OCI-LY7 (cell line): ENCODE results near the gene ARFGAP3. TPM values are rescaled to one million over a fixed set of nuclear protein-coding genes. Genes with fewer than 3 reads are reported as not detected.
A peak's percentile ranks its signal among the peaks of the same experiment; 100 is the strongest.

Experiments used
- BruUV-seq: library from RNA; stranded (reverse); fragments of 400-500 nt; replicated peaks from 2 replicates; lab custom pipeline; 2021; lab: Mats Ljungman, UMichigan
- CTCF ChIA-PET: fragments of 300-600 bp; sonication (Branson Sonifier 250); formaldehyde crosslinking; loops from one replicate; lab custom pipeline; 2022; ENCODE audit warnings: antibody characterized with exemption; ENCODE audit not compliant: unreplicated experiment; lab: Charles Lee
- POLR2A ChIA-PET: fragments of 300-600 bp; sonication (Branson Sonifier 250); formaldehyde crosslinking; loops from one replicate; lab custom pipeline; 2022; ENCODE audit warnings: antibody characterized with exemption; lab: Charles Lee
- DNase-seq: peaks from one replicate; pipeline ENCODE4 v3.0.0-alpha.2; 2015; ENCODE audit warnings: low spot score
- H2AFZ ChIP-seq: fragments of 200-600 bp; sonication (generic), shearing (Covaris generic); 2 replicates; pipeline ENCODE4 v1.6.1; 2014; ENCODE audit warnings: mild to moderate bottlenecking, antibody characterized with exemption, low read length, moderate library complexity
- H3K27ac ChIP-seq: fragments of 200-600 bp; sonication (generic); 2 replicates; pipeline ENCODE4 v1.5.1; 2014; ENCODE audit warnings: mixed run types, low read depth, mild to moderate bottlenecking, moderate library complexity, low read length, inconsistent platforms; ENCODE audit not compliant: poor library complexity, severe bottlenecking
- H3K36me3 ChIP-seq: fragments of 200-600 bp; sonication (generic); 2 replicates; pipeline ENCODE4 v1.6.1; 2014; ENCODE audit warnings: mild to moderate bottlenecking, antibody characterized with exemption, low read length, moderate library complexity, mixed read lengths; ENCODE audit not compliant: insufficient read depth
- H3K4me1 ChIP-seq: fragments of 200-600 bp; sonication (generic); 2 replicates; pipeline ENCODE4 v1.5.1; 2014; ENCODE audit warnings: mild to moderate bottlenecking, low read length; ENCODE audit not compliant: insufficient read depth, poor library complexity, severe bottlenecking
- H3K4me2 ChIP-seq: fragments of 200-600 bp; sonication (generic); 2 replicates; pipeline ENCODE4 v1.6.1; 2014; ENCODE audit warnings: mild to moderate bottlenecking, low read length
- H3K4me3 ChIP-seq: fragments of 200-600 bp; sonication (generic); 2 replicates; pipeline ENCODE4 v1.5.1; 2014; ENCODE audit warnings: mild to moderate bottlenecking, low read depth, low read length; ENCODE audit not compliant: poor library complexity, severe bottlenecking
- H3K79me2 ChIP-seq: fragments of 200-600 bp; sonication (generic); 2 replicates; pipeline ENCODE4 v1.6.1; 2016; ENCODE audit warnings: low read depth, mild to moderate bottlenecking, low read length, moderate library complexity, mixed read lengths; ENCODE audit not compliant: insufficient read depth
- H3K9me2 ChIP-seq: fragments of 200-600 bp; sonication (generic); 2 replicates; pipeline ENCODE4 v1.6.1; 2016; ENCODE audit warnings: mild to moderate bottlenecking, low read length, mixed read lengths; ENCODE audit not compliant: insufficient read depth
- H3K9me3 ChIP-seq: fragments of 200-600 bp; sonication (generic); 2 replicates; pipeline ENCODE4 v1.6.1; 2014; ENCODE audit warnings: mild to moderate bottlenecking, mixed run types, low read length, mixed read lengths
- H4K20me1 ChIP-seq: fragments of 200-600 bp; sonication (generic); 2 replicates; pipeline ENCODE4 v1.6.1; 2014; ENCODE audit warnings: mild to moderate bottlenecking, antibody characterized with exemption, low read length, moderate library complexity, mixed read lengths; ENCODE audit not compliant: insufficient read depth
- EZH2phosphoT487 ChIP-seq: fragments of 200-600 bp; sonication (generic); IDR thresholded peaks from 2 replicates; pipeline ENCODE4 v1.6.1; 2018; ENCODE audit warnings: low read depth, borderline replicate concordance, mild to moderate bottlenecking, mixed run types, antibody characterized with exemption, low read length, moderate library complexity, mixed read lengths
- intact Hi-C: fragments of 100-400 bp; cut with micrococcal nuclease; formaldehyde crosslinking; loops from one replicate; pipeline ENCODE4 v1.10.0; 2022; ENCODE audit not compliant: unreplicated experiment
- total RNA-seq, 2 experiments: library from RNA; depleted of rRNA in 1 of 2; stranded (reverse); fragments of >200 nt in 1 of 2; shearing (Covaris generic) in 1 of 2; gene quantifications; 2 replicates each; pipeline ENCODE4 v1.2.3, GENCODE V29; 2014 to 2022
- TF ChIP-seq, protein P1 (sequence below): fragments of 200-600 bp; sonication (generic); conservative IDR thresholded peaks from 2 replicates; pipeline ENCODE4 v1.5.1; 2014; ENCODE audit warnings: mild to moderate bottlenecking, antibody characterized with exemption, low read length, moderate library complexity, mixed read lengths

ARFGAP3 gene
- total RNA-seq, 2 experiments from 2014 or later, result 24.2 to 47.0 TPM

DNA sequence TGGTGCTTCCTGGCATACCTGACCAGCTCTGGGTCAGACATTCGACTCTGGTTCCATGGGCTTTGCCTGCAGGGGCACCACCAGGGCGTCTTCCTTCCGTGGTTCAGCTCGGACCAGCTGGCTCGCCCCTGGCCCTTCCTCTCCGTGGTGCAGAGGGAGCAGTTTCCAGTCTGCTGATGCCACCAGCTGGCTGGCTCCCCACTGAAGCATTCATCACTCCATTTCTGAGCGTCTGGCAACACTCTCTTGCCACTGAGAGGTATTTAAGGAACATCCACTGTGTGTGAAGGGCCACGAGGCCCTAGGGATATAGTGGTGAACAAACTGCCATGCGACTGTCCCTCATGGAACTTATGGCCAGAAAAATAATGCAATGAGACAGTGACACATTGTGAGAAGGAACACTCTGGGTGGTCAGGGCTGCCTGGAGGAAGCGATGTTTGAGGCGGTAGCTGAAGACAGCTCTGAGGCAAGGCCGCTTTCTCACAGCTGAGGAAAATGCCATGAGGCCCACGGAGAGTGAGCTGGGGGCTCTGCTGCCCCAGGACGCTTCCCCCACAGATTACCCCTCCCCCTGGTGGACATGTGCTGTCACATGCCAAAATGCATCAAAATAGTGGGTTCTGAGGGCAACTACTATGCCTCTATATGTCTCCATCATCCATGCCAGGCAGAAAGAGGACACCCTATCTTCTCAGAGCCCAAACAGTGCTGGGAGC lies 44.9 kb upstream of the ARFGAP3 start:
- no peaks in the 10 kb centered on the region for H4K20me1 ChIP-seq
- H3K4me3 ChIP-seq, result no peak overlapping the region
- no peaks in the 10 kb centered on the region for H3K79me2 ChIP-seq
- H2AFZ ChIP-seq, result no peak overlapping the region
- H3K9me2 ChIP-seq, result no peaks in the 10 kb centered on the region
- H3K4me1 ChIP-seq, result no peaks in the 10 kb centered on the region
- intact Hi-C loops, result no loop called here
- H3K9me3 ChIP-seq, result no peaks in the 10 kb centered on the region
- H3K36me3 ChIP-seq, result no peaks in the 10 kb centered on the region
- H3K27ac ChIP-seq, result no peak overlapping the region
- ChIA-PET CTCF (interaction anchor here (1.1 kb wide), 1 partner anchor 35 kb away, joined by 3 read pairs; no protein-coding TSS in a partner anchor), POLR2A (no interaction called here)
- BruUV-seq, result no TSS peak
- DNase-seq, result peak; percentile 18
- H3K4me2 ChIP-seq, result no peak overlapping the region
- TF ChIP-seq EZH2phosphoT487, result no peak
- TF ChIP-seq, protein P1, sequence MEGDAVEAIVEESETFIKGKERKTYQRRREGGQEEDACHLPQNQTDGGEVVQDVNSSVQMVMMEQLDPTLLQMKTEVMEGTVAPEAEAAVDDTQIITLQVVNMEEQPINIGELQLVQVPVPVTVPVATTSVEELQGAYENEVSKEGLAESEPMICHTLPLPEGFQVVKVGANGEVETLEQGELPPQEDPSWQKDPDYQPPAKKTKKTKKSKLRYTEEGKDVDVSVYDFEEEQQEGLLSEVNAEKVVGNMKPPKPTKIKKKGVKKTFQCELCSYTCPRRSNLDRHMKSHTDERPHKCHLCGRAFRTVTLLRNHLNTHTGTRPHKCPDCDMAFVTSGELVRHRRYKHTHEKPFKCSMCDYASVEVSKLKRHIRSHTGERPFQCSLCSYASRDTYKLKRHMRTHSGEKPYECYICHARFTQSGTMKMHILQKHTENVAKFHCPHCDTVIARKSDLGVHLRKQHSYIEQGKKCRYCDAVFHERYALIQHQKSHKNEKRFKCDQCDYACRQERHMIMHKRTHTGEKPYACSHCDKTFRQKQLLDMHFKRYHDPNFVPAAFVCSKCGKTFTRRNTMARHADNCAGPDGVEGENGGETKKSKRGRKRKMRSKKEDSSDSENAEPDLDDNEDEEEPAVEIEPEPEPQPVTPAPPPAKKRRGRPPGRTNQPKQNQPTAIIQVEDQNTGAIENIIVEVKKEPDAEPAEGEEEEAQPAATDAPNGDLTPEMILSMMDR, result peak; percentile 66

DNA sequence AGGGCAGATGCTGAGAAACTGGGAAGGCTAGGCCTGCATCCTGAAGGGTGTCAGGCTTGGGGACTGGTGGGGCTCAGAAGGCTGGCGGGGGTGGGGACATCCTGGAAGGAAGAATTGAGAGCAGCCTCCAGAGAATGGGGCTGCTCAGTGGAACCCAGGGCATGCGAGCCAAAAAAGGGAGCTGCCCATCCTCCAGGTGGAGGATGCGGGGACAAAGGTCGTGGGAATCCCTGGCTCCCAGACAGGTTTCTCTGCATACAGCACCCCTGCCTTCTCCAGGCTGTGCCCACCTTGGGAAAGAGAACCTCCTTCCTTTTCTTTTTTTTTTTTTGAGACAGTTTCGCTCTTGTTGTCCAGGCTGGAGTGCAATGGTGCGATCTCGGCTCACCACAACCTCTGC lies 40.9 kb upstream of the ARFGAP3 start:
- H3K79me2 ChIP-seq, result no peaks in the 10 kb centered on the region
- H2AFZ ChIP-seq, result no peak overlapping the region
- H3K4me1 ChIP-seq, result peaks cover 24% of the 10 kb centered on the region
- H3K4me2 ChIP-seq, result no peak overlapping the region
- no peak for TF ChIP-seq EZH2phosphoT487
- TF ChIP-seq, protein P1, result no peak
- H3K4me3 ChIP-seq, result no peak overlapping the region
- no peaks in the 10 kb centered on the region for H4K20me1 ChIP-seq
- no peaks in the 10 kb centered on the region for H3K9me3 ChIP-seq
- no peak for DNase-seq
- no peaks in the 10 kb centered on the region for H3K36me3 ChIP-seq
- no TSS peak for BruUV-seq
- no peak overlapping the region for H3K27ac ChIP-seq
- ChIA-PET CTCF (no interaction called here), POLR2A (interaction anchor here (1.0 kb wide), 1 partner anchor 108 kb away, joined by 3 read pairs; no protein-coding TSS in a partner anchor)
- intact Hi-C loops, result no loop called here
- no peaks in the 10 kb centered on the region for H3K9me2 ChIP-seq

DNA sequence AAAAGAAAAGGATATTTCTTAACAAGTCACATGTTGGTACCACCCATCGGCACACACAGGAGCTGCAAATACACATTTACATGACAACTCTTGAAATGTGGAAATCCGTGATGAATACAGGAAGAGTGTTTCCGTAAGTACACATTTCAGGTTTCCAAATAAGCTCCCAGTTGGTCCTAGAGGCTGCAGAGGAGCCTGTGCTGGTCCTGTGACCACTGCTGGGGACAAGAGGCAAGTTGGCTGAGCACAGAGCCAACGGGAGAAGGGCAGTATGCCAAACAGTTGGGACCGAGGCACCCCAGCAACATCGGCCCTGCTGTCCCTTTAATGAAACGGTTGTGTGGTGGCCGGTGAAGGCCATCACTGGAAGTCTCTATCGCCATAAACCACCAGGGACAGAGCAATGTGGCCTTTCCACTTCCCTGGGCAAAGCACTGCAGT lies 38.5 kb upstream of the ARFGAP3 start:
- Histone ChIP-seq H3K4me1 (peaks cover 24% of the 10 kb centered on the region), H3K79me2 (no peaks in the 10 kb centered on the region), H3K4me3 (no peak overlapping the region), H3K9me3 (no peaks in the 10 kb centered on the region), H3K9me2 (no peaks in the 10 kb centered on the region), H2AFZ (peak overlapping the region; percentile 54; the same call in 1 of the 2 replicates), H3K27ac (peak overlapping the region; percentile 22), H4K20me1 (no peaks in the 10 kb centered on the region), H3K36me3 (peaks cover 3% of the 10 kb centered on the region; the same call in 1 of the 2 replicates), H3K4me2 (peak overlapping the region; percentile 51)
- ChIA-PET POLR2A (interaction anchor here (0.6 to 0.7 kb wide), 2 partner anchors 17 to 25 kb away, joined by 3 to 4 read pairs; no protein-coding TSS in a partner anchor), CTCF (interaction anchor here (0.9 to 1.1 kb wide), 2 partner anchors 14 to 28 kb away, joined by 3 read pairs; no protein-coding TSS in a partner anchor)
- intact Hi-C loops, result no loop called here
- BruUV-seq, result no TSS peak
- TF ChIP-seq EZH2phosphoT487, result no peak
- TF ChIP-seq, protein P1, result no peak
- no peak for DNase-seq
